ENCODE data around the gene RTL1. TPM values are rescaled to one million over a fixed set of nuclear protein-coding genes. Genes with fewer than 3 reads are reported as not detected.

The RTL1 gene
- total RNA-seq, 4 donors from 2014 or later: not detected

DNA sequence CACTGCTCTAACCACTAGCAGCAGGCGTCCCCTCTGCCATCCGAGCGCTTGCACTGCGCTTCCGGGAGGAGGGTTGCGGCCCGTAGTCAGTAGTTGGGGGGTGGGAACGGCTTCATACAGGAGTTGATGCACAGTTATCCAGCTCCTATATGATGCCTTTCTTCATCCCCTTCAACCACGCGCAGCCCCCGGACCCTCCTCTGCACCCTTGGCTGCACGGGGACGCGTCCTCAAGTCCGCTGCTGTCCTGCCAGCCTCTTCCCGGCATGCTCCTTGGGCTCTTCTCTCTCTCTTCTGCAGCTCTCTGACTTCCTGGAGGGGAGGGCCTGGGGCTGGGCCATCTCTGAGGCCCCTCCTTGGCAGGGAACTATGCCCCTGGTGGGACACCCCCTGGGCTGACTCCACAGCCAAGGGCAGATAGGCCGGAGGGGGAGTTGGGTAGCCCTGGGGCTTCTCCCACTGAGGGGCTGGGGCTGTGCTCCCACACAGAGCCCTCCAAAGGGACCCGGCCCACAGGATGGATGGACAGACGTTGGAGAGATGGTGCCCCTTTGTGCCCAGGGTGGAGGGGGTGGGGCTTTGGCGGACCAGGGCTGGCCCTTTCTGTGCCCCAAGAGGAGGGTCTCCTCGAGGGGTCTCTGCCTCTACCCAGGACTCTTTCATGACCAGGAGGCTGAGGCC is 29.0 kb downstream of the RTL1 start:
- H3K27ac ChIP-seq (replicated peaks in 1 of 4): no peak overlapping the region
- H3K27me3 ChIP-seq: peaks cover 0 to 49% (median 4%) of the 10 kb centered on the region in 4 donors
- no peaks in the 10 kb centered on the region for H3K9me3 ChIP-seq
- WGBS: 89% methylated on average over 18 of the region's 21 CpGs
- H3K4me1 ChIP-seq: no peaks in the 10 kb centered on the region
- TF ChIP-seq, protein P1, sequence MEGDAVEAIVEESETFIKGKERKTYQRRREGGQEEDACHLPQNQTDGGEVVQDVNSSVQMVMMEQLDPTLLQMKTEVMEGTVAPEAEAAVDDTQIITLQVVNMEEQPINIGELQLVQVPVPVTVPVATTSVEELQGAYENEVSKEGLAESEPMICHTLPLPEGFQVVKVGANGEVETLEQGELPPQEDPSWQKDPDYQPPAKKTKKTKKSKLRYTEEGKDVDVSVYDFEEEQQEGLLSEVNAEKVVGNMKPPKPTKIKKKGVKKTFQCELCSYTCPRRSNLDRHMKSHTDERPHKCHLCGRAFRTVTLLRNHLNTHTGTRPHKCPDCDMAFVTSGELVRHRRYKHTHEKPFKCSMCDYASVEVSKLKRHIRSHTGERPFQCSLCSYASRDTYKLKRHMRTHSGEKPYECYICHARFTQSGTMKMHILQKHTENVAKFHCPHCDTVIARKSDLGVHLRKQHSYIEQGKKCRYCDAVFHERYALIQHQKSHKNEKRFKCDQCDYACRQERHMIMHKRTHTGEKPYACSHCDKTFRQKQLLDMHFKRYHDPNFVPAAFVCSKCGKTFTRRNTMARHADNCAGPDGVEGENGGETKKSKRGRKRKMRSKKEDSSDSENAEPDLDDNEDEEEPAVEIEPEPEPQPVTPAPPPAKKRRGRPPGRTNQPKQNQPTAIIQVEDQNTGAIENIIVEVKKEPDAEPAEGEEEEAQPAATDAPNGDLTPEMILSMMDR (IDR thresholded peaks at IDR 0.05): no peak
- TF ChIP-seq POLR2A (IDR thresholded peaks at IDR 0.05; ENCODE audit: low read depth) (no peak), POLR2AphosphoS5 (IDR thresholded peaks at IDR 0.05) (no peak), EP300 (IDR thresholded peaks at IDR 0.05) (no peak)
- intact Hi-C loops (cut with DNase I): no loop called here
- no peaks in the 10 kb centered on the region for H3K36me3 ChIP-seq
- H3K4me3 ChIP-seq: no peak overlapping the region
- DNase-seq (ENCODE audit: extremely low spot score): no peak

DNA sequence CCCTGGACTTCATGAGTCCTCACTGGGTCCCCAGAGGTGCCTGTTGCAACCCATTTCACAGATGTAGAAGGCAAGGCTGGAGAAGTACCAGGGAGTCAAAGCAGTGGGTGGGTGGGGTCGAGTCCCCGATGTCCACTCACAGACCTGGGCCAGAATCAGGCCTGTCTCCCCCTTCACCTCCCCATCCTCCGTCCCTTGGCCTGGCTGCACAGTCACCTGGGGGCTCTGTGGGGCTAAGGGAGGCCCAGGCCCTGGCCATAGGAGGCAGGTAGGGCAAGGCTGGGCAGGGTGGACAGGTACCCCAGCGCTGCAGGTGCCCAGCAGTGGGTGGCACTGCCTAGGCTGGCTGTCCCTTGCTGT is 29.5 kb downstream of the RTL1 start:
- Histone ChIP-seq H3K36me3 (no peaks in the 10 kb centered on the region), H3K4me1 (no peaks in the 10 kb centered on the region), H3K9me3 (no peaks in the 10 kb centered on the region), H3K27ac (replicated peaks in 1 of 4) (no peak overlapping the region), H3K27me3 (peaks cover 0 to 43% (median 4%) of the 10 kb centered on the region in 4 donors), H3K4me3 (no peak overlapping the region)
- 86% methylated on average over 3 of the region's 4 CpGs for WGBS
- TF ChIP-seq POLR2AphosphoS5 (IDR thresholded peaks at IDR 0.05) (no peak), POLR2A (IDR thresholded peaks at IDR 0.05; ENCODE audit: low read depth) (no peak), EP300 (IDR thresholded peaks at IDR 0.05) (no peak)
- TF ChIP-seq, protein P1 (IDR thresholded peaks at IDR 0.05): no peak
- no peak for DNase-seq (ENCODE audit: extremely low spot score)
- intact Hi-C loops (cut with DNase I): no loop called here

DNA sequence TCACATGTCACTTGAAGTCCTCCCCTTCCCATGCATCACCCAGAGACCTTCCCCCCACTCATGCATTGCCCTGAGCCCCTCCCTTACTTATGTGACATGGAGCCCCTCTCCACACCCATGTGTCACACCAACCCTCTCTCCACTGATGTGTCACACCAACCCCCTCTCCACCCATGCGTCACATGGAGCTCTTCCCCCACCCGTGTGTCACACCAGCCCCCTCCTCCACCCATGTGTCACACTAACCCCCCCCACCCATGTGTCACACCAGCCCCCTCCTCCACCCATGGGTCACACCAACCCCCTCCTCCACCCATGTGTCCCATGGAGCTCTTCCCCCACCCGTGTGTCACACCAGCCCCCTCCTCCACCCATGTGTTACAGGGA is 30.4 kb downstream of the RTL1 start:
- 60% methylated on average over 3 of the region's 3 CpGs for WGBS
- Histone ChIP-seq H3K4me3 (no peak overlapping the region), H3K27ac (replicated peaks in 1 of 4) (no peak overlapping the region), H3K9me3 (no peaks in the 10 kb centered on the region), H3K27me3 (peaks cover 0 to 34% (median 4%) of the 10 kb centered on the region in 4 donors), H3K4me1 (no peaks in the 10 kb centered on the region), H3K36me3 (no peaks in the 10 kb centered on the region)
- TF ChIP-seq POLR2AphosphoS5 (IDR thresholded peaks at IDR 0.05) (no peak), EP300 (IDR thresholded peaks at IDR 0.05) (no peak), POLR2A (IDR thresholded peaks at IDR 0.05; ENCODE audit: low read depth) (no peak)
- TF ChIP-seq, protein P1 (IDR thresholded peaks at IDR 0.05): no peak
- no peak for DNase-seq (ENCODE audit: extremely low spot score)
- intact Hi-C loops (cut with DNase I): no loop called here

DNA sequence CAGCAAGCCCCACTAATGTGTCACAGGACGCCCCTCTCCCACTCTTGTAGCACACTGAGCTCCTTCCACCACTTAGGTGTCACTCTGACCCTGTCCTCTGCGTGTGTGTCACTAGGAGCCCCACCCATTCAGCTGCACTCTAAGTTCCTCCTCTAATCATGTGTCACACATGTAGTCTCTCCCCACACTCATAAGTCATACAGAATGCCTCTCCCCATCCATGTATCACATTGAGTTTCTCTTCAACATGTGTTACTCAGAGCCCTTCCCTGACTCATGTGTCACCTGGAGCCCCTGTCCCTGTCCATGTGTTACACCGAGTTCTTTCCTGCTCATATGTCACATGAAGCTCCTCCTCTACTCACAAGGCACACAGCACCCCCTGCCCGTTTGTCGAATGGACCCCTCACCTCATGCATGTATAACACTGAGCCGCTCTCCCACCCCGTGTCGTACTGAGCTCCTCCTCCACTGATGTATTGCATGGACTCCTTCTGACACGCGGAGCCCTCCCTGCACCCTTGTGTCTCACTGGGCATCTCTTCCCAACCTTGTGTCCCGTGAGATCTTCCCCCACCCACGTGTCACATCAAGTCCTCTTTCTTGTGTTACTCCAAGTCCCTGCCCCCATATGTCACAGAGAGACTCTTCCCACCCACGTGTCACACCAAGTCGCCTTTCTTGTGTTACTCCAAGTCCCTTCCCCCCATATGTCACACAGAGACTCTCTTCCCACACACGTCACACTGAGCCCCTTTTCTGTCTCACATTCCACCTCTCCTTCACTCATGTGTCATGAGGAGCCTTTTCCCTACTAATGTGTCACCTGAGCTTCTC is 31.0 kb downstream of the RTL1 start:
- H3K27me3 ChIP-seq: peaks cover 0 to 29% (median 4%) of the 10 kb centered on the region in 4 donors
- no peak for DNase-seq (ENCODE audit: extremely low spot score)
- H3K9me3 ChIP-seq: no peaks in the 10 kb centered on the region
- TF ChIP-seq POLR2AphosphoS5 (IDR thresholded peaks at IDR 0.05) (no peak), POLR2A (IDR thresholded peaks at IDR 0.05; ENCODE audit: low read depth) (no peak), EP300 (IDR thresholded peaks at IDR 0.05) (no peak)
- TF ChIP-seq, protein P1 (IDR thresholded peaks at IDR 0.05): no peak
- intact Hi-C loops (cut with DNase I): no loop called here
- 82% methylated on average over 15 of the region's 15 CpGs for WGBS
- H3K4me1 ChIP-seq: no peaks in the 10 kb centered on the region
- H3K36me3 ChIP-seq: no peaks in the 10 kb centered on the region
- H3K4me3 ChIP-seq: no peak overlapping the region
- no peak overlapping the region for H3K27ac ChIP-seq (replicated peaks in 1 of 4)

Data from esophagus muscularis mucosa (tissue), 4 donors.